Endothelial cell of umbilical vein (primary cell): ENCODE data around the gene RNF150. TPM values are rescaled to one million over a fixed set of nuclear protein-coding genes. Genes with fewer than 3 reads are reported as not detected.

Experiments
- BruUV-seq: library from RNA; stranded (reverse); fragments of 400-500 nt; replicated peaks from 2 replicates; lab custom pipeline; 2021; lab: Mats Ljungman, UMichigan
- CTCF ChIA-PET: fragments of 300-600, 350-600 bp; sonication (Branson Sonifier 250); formaldehyde crosslinking; loops from one replicate; lab custom pipeline; 2021; ENCODE audit warnings: antibody characterized with exemption, inconsistent platforms; lab: Charles Lee
- POLR2A ChIA-PET: fragments of 300-600, 350-600 bp; sonication (Branson Sonifier 250); formaldehyde crosslinking; loops from one replicate; lab custom pipeline; 2021; ENCODE audit warnings: antibody characterized with exemption, inconsistent platforms; lab: Charles Lee
- DNase-seq: peaks from one replicate; pipeline ENCODE4 v3.0.0-alpha.2; 2011; ENCODE audit warnings: low read depth, low spot score
- FAIRE-seq: peaks from 2 replicates; lab custom pipeline; 2011; peaks lifted over from hg19 to GRCh38; lab: Jason Lieb, UNC
- H2AFZ ChIP-seq: 2 replicates; pipeline ENCODE4 v1.6.0; 2012; ENCODE audit warnings: low read depth, low read length, control low read depth, inconsistent platforms
- H3K27ac ChIP-seq: 2 replicates; pipeline ENCODE4 v1.5.1; 2011; ENCODE audit warnings: low read depth, mild to moderate bottlenecking, control low read depth, low read length, moderate library complexity; ENCODE audit not compliant: insufficient read depth
- H3K27me3 ChIP-seq, 2 experiments: 2 replicates each; pipeline versions ENCODE4 v1.6.0 to v1.6.1; 2011; ENCODE audit warnings: low read length in 2 of 2, mixed read lengths in 1 of 2; ENCODE audit not compliant: control insufficient read depth in 2 of 2, insufficient read depth in 2 of 2
- H3K36me3 ChIP-seq, 2 experiments: 2 replicates in 1 of 2; 3 replicates in 1 of 2; pipeline ENCODE4 v1.5.1; 2011; ENCODE audit warnings: low read length in 2 of 2, mild to moderate bottlenecking in 1 of 2, moderate library complexity in 1 of 2; ENCODE audit not compliant: control insufficient read depth in 2 of 2, insufficient read depth in 2 of 2; ENCODE audit errors: extremely low read depth in 1 of 2
- H3K4me1 ChIP-seq: 3 replicates; pipeline ENCODE4 v1.5.1; 2011; ENCODE audit warnings: mild to moderate bottlenecking, low read length; ENCODE audit not compliant: control insufficient read depth, insufficient read depth; ENCODE audit errors: extremely low read depth
- H3K4me2 ChIP-seq: 2 replicates; pipeline ENCODE4 v1.6.1; 2011; ENCODE audit warnings: low read length, control low read depth, mixed read lengths; ENCODE audit not compliant: insufficient read depth
- H3K4me3 ChIP-seq, 3 experiments: fragments of 200-600 bp in 1 of 3; sonication (generic), shearing (Covaris generic) in 1 of 3; replicated peaks in 1 of 3; 2 replicates each; pipeline ENCODE4 v1.5.1; 2011 to 2016; ENCODE audit warnings: control low read depth in 3 of 3, low read length in 3 of 3, mild to moderate bottlenecking in 2 of 3, inconsistent platforms in 1 of 3, low read depth in 1 of 3, moderate library complexity in 1 of 3; ENCODE audit not compliant: insufficient read depth in 1 of 3
- H3K79me2 ChIP-seq: 2 replicates; pipeline ENCODE4 v1.6.0; 2012; ENCODE audit warnings: low read length, inconsistent platforms; ENCODE audit not compliant: control insufficient read depth, insufficient read depth
- H3K9ac ChIP-seq: replicated peaks from 2 replicates; pipeline ENCODE3; 2011; ENCODE audit warnings: low read length, control low read depth; ENCODE audit not compliant: insufficient read depth; ENCODE audit errors: extremely low read depth
- H3K9me1 ChIP-seq: replicated peaks from 3 replicates; pipeline ENCODE4 v1.6.0; 2011; ENCODE audit warnings: mild to moderate bottlenecking, low read length; ENCODE audit not compliant: control insufficient read depth, insufficient read depth; ENCODE audit errors: extremely low read depth
- H3K9me3 ChIP-seq: replicated peaks from 2 replicates; pipeline ENCODE4 v1.5.1; 2012; ENCODE audit warnings: low read length, inconsistent platforms; ENCODE audit not compliant: control insufficient read depth, insufficient read depth
- H4K20me1 ChIP-seq: replicated peaks from 2 replicates; pipeline ENCODE3; 2011; ENCODE audit warnings: mild to moderate bottlenecking, low read length; ENCODE audit not compliant: control insufficient read depth, insufficient read depth; ENCODE audit errors: extremely low read depth
- CTCF ChIP-seq, 2 donors: IDR thresholded peaks; 1 replicate in 1 of 2; 2 replicates in 1 of 2; pipeline ENCODE4 v1.5.1; 2011; ENCODE audit warnings: low read length in 2 of 2, mild to moderate bottlenecking in 2 of 2, moderate library complexity in 2 of 2, control low read depth in 1 of 2, inconsistent platforms in 1 of 2, low read depth in 1 of 2; ENCODE audit not compliant: insufficient read depth in 1 of 2; ENCODE audit errors: extremely low read depth in 1 of 2
- EZH2 ChIP-seq: IDR thresholded peaks from 2 replicates; pipeline ENCODE4 v1.6.1; 2012; ENCODE audit warnings: borderline replicate concordance, low read depth, mild to moderate bottlenecking, moderate library complexity, low read length, inconsistent platforms; ENCODE audit not compliant: severe bottlenecking
- FOS ChIP-seq: IDR thresholded peaks from 2 replicates; pipeline ENCODE4 v1.6.1; 2011; ENCODE audit warnings: mild to moderate bottlenecking, low read length, moderate library complexity, borderline replicate concordance; ENCODE audit not compliant: insufficient read depth
- GATA2 ChIP-seq: IDR thresholded peaks from 2 replicates; pipeline ENCODE4 v1.7.0; 2011; ENCODE audit warnings: low read depth, mild to moderate bottlenecking, moderate library complexity, mixed read lengths, low read length; ENCODE audit not compliant: insufficient read length, insufficient read depth
- JUN ChIP-seq: IDR thresholded peaks from 2 replicates; pipeline ENCODE4 v1.6.1; 2011; ENCODE audit warnings: borderline replicate concordance, low read depth; ENCODE audit not compliant: insufficient read length, insufficient read depth
- MAX ChIP-seq: IDR thresholded peaks from 2 replicates; pipeline ENCODE4 v1.6.1; 2011; ENCODE audit not compliant: insufficient read depth, insufficient read length
- MYC ChIP-seq: IDR thresholded peaks from one replicate; pipeline ENCODE4 v1.6.1; 2011; ENCODE audit warnings: mild to moderate bottlenecking, low read depth, low read length
- POLR2A ChIP-seq: IDR thresholded peaks from 2 replicates; pipeline ENCODE4 v1.6.1; 2012; ENCODE audit warnings: low read depth, mild to moderate bottlenecking, control low read depth, low read length
- POLR2AphosphoS5 ChIP-seq: IDR thresholded peaks from 2 replicates; pipeline ENCODE4 v1.6.1; 2012; ENCODE audit warnings: low read depth, mild to moderate bottlenecking, control low read depth, low read length, moderate library complexity; ENCODE audit not compliant: insufficient read depth
- dilution Hi-C: fragments of 300-500 bp; cut with MboI; formaldehyde crosslinking; loops from one replicate; pipeline ENCODE4 v1.15.0; 2019; ENCODE audit warnings: low sequenced_read_pairs; ENCODE audit not compliant: extremely low pct_ligation_motif_present
- intact Hi-C: fragments of 100-400 bp; cut with micrococcal nuclease; formaldehyde crosslinking; loops from one replicate; pipeline ENCODE4 v1.10.0; 2022
- polyA plus RNA-seq, 4 experiments: library from polyadenylated mRNA; depleted of rRNA in 3 of 4; stranded (reverse) in 3 of 4; unstranded in 1 of 4; fragments of >200 nt; gene quantifications; 2 replicates each; pipeline versions ENCODE4 v1.2.1 to v1.2.3, GENCODE V29; 2011 to 2012; ENCODE audit warnings: missing spikeins in 1 of 4
- total RNA-seq: library from RNA; stranded (reverse); gene quantifications from 2 replicates; pipeline ENCODE4 v1.2.3, GENCODE V29; 2021

The RNF150 gene
- total and polyA plus RNA-seq, 2 donors (not counting 3 experiments of a cell fraction or from before 2014, with no cell fraction given), result 0.33 to 0.35 TPM

GRCh38 chr4:141020801-141021261, 112.4 kb downstream of the RNF150 start:
- Histone ChIP-seq H3K9ac (no peak overlapping the region), H4K20me1 (no peaks in the 10 kb centered on the region), H3K4me2 (no peak overlapping the region), H2AFZ (no peak overlapping the region), H3K4me1 (no peaks in the 10 kb centered on the region), H3K79me2 (no peaks in the 10 kb centered on the region), H3K27ac (no peak overlapping the region), H3K36me3 (no peaks in the 10 kb centered on the region), H3K4me3 (no peak overlapping the region), H3K9me3 (no peaks in the 10 kb centered on the region), H3K9me1 (no peaks in the 10 kb centered on the region), H3K27me3 (no peaks in the 10 kb centered on the region)
- DNase-seq (peak; percentile 2), FAIRE-seq (no peak)
- CTCF ChIA-PET, result no interaction called here
- BruUV-seq, result no TSS peak
- POLR2A ChIA-PET, result no interaction called here
- TF ChIP-seq MYC (no peak), FOS (no peak), EZH2 (no peak), MAX (no peak), CTCF (IDR thresholded peaks at IDR 0.05; ENCODE audit: extremely low read depth in 1 of 2, insufficient read depth in 1 of 2, low read depth in 1 of 2, low read length in 2 of 2) (no peak), JUN (no peak), POLR2AphosphoS5 (no peak), GATA2 (no peak), POLR2A (no peak)
- intact Hi-C loops (no loop called here), dilution Hi-C loops (no loop called here)
